GM19324 (cell line): ENCODE measurements around the gene TNFRSF14.

Experiments used
- ATAC-seq: cut with Tn5 transposase; IDR thresholded peaks from one replicate; pipeline ENCODE4 v1.9.1; 2021; ENCODE audit warnings: mild to moderate bottlenecking, moderate library complexity; ENCODE audit not compliant: unreplicated experiment, low FRiP score

TNFRSF14 gene

DNA sequence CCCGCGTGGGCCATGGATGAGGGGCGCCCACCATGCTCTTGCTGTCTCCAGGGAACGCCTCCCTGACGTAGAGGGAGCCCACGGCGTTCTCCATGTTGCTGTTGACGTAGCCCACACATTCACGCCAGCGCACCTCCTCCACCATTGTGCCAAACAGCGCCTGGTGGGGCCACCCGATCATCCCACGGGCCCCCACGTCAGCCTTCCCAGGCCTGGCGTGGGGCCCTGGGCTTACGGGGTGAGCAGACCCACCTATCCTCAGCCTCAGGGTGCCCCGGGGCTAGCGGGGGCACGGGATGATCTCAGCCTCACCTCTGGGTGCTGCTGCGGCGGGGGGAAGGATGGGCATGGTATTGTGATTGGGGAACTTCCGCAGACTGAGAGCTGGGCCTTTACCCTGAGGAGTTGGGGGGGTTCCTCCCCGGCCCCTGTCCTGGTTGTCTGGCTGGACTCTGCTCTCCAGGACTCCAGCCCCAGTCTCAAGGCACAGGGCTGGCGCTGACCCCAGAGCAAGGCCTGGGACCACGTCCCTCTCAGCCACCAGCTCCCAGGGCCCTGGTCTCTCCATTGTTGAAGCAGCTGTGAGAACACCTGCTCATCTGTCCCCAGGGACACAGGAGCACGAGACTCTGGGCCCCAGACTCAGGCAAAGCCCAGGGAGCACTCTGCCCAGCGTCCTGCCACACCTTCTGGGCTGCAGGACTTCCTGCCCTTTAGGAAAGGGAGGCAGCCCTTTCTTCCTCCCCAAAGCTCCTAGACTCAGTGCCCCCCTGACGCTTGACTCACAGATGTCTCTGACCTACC, 40.6 kb downstream of the TNFRSF14 start:
- ATAC-seq = no peak

DNA sequence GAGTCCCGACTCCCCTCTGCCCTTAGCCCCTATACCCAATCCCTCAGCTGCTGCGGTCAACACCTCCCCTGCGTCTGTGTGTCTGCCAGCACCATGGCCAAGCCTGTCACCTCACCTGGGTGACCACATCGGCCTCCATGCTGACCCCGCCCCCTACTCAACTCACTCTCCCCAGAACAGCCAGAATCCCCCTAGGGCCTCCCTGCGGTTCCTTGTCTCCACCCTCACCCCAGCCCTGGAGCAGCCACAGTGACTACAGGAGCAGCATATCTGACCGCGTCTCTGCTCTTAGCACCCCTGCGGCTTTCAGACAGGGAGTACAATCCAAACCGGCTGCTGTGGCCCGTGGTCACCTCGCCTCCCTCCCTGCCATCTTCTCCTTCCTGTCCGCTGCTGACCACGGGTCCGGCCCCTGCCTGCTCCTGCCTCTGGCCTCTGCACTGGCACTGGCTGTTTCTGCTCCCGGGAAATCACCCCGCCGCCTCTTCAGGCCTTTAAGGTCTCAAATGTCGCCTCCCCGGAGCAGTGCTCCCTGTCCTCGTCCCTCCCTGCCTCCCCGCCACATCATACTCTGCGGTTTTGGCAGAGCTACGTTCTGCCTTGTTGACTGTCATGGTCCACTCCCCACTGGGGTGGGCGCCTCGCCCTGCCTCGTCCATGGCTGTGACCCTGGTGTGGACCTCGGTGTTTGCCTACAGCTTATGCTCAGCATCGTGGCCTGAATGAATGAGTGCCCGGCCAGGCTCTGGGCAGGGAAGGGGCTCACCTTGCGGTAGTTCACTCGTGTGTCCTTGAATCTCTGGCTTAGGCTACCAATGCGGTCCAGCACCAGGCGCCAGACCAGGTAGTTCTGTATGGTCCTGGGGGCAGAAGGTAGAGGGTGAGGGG, 41.5 kb downstream of the TNFRSF14 start:
- no peak for ATAC-seq

DNA sequence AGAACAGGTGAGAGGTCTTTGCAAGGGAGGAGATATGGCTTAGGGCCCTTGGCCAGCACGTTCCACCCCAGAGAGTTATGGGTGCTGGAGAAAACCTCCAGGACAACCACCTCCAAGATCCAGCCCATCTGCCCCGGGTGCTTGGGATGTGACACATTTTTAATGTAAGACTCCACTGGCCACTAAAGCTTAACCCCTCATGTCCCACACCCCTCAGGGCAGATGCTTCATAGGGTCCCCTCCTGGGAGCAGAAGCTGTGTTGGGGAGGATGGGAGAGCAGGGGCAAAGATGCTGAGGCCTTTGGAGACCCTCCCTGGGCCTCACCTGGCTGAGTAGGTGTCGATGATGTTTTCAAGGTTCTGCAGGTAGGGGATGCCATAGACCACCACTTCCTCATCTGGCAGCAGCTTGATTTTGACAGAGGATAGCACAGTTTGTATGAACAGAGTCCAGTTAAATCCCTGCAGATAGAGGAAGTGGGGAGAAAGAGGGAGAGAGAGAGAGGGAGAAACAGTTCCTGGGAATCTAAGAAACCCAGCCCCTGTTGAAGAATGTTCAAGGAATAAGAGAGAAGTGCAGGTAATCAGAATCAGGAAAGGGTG, 42.3 kb downstream of the TNFRSF14 start:
- ATAC-seq = no peak

DNA sequence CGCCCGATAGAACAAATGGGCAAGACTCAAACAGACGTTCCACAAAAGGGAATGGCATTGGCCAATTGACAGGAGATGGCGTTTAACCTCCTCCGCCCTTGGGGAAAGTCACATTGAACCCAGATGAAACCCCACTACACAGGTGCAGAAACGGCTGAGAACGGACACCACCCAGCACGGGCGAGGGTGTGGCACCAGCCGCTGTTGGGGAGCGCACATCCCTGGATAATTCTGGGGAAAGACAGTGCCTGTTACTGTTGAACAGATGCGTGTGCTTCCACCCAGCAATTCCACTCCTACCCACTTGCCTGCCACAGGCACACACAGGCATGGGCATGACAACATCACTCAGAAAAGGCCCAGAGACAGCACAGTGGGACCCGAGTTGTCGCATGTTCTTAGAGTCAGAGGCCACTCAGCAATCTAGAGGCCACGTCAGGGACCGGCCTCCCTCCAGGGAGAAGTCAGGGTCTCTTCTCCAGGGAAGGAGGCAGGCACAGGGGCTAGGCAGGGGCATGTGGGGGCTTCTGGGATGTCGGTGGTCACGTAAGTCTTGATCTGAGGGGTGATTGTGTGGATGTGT, 45.6 kb downstream of the TNFRSF14 start:
- no peak for ATAC-seq

DNA sequence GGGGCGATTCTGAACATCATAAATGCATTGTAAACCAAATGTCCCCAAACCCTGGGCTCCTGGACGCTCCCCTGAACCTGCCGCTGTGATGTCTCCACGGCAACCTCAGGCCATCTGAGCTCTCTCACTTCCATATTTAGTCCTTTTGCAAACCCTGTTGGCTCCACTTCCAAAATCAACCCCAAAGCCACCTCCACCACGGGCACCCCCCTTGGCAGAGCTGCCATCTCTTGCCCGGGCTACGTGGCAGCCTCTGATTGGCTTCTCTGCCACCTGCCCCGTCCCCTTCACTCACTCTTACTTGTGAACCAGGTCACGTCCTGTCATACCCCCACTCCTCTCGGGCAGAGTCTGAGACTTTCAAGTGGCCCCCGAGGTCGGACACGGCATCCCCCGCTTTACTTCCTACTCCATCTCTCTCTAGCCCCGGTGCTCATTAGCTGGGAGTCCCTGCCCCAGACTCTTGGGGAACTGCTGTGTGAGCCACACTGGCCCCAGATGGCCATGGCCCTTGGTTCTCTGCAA, 46.2 kb downstream of the TNFRSF14 start:
- no peak for ATAC-seq

DNA sequence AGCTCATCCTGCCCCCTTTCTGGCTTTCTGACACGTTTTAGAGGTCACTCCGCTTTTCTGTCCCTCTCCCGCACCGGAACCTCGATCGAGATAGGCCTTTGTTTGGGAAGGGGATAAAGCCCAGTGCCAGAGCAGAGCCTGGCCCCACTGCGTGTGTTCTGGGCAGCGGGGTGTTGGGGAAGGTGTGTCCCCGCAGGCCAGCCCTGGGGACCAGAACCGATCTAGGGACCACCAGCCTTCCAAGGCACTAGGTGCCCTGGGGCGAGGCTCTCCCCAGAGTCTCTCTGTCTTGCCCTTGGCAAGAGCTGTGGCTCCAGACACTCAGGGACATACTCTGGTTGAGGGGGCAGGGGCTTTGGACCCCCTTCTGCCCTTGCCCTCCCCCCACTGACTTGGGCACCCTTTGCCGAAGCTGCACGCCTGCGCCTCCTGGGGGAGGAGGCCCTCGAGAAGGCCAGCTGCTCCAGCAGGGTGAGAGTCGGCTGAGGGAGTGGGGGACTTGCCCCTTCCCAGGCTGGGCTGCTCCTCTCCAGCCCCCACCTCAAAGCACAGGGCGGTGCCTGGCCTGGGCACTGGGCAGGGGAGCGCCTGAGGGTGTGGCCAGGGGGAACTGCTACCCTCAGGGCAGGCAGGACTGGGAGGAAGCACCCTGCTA, 46.8 kb downstream of the TNFRSF14 start:
- no peak for ATAC-seq

DNA sequence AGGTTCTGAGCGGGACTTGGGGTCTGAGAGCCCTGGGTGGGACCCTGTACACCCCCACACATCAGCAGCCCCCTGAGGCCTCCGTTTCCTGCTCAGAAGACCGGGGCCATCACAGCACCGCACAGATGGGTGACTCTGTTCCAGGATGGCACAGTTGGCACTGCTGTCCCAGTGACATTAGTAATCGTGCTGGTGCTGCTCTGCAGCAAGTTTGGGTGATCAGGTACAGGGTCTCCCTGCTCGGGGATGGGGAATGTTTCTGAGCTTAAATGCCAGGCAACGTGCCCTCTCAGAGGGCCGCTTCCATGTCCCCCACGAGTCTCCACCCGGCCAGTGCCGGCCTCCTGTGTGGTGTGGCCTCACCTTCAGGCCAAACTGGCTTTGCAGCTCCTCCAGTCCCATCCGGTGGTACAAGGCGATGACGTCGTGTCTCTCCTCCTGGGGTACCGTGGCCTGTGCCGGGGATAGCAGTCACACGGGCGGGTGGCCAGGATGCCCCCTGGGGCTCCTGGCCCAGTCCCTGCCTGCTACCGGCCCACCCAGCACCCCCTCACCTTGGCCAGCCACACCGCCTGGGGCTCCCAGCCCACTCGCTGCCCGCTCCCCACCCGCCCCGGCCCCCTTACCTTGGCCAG, 47.5 kb downstream of the TNFRSF14 start:
- ATAC-seq = no peak

DNA sequence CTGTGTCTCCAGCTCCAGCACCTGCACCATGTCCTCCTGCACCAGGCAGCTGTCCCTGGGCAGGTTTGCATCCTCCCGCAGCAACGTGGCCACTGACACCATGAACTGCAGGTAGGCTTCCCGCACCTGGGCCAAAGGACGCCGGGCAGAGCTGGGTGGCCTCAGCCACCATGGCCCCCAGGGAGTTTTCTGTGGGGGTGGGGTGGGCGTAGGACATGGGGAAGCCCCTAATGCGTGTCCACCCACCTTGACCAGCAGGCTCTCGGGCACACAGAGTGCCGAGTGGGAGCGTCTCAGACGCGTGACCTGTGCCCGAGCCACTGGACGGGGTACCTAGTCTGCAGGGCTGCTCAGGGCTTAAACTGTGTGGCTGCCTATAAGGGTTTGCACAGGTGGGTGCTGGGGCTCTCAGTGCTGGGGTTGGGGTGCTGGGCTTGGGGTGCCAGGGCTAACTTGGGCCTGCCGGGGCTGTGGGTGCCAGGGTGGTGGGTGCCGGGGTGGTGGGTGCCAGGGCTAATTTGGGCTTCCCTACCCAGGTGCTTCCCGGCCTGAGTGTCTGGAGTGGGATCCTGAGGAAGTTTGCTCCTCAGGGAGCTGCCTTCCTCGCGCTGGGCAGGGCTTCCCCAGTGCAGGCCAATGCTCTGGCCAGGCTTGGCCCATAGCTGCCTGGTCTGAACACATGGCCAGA, 48.1 kb downstream of the TNFRSF14 start:
- ATAC-seq = no peak

DNA sequence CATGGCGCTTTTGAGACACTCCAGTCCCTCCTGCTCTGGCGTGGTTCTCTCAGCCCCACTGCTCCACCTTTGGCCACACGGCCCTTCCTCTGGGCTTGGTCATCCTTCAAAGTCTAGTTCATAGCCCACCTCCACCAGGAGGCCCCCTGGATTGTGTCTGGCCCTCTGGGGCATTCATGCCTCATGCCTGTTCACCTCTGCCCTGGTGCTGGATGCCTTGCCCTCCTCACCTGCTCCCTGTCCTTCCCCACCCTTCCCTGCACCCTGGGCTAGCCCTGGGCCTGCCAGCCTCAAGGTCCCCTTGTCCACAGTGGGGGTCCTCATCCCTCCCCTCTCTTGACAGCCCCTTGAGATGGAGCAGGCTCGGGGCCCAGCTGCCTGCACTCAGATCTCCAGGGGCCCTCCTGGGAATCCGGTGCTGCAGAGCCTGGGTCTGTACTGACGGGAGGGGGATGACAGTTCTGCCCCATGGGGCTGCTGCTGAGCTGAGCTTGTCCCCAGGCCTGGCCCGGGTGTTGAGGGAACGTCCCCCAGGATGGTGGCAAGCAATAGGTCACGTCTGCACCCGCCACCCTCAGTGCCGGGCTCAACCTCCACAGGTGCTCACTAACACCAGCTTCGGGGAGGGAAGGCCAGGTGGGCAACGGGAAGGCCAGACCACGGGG, 48.8 kb downstream of the TNFRSF14 start:
- no peak for ATAC-seq

DNA sequence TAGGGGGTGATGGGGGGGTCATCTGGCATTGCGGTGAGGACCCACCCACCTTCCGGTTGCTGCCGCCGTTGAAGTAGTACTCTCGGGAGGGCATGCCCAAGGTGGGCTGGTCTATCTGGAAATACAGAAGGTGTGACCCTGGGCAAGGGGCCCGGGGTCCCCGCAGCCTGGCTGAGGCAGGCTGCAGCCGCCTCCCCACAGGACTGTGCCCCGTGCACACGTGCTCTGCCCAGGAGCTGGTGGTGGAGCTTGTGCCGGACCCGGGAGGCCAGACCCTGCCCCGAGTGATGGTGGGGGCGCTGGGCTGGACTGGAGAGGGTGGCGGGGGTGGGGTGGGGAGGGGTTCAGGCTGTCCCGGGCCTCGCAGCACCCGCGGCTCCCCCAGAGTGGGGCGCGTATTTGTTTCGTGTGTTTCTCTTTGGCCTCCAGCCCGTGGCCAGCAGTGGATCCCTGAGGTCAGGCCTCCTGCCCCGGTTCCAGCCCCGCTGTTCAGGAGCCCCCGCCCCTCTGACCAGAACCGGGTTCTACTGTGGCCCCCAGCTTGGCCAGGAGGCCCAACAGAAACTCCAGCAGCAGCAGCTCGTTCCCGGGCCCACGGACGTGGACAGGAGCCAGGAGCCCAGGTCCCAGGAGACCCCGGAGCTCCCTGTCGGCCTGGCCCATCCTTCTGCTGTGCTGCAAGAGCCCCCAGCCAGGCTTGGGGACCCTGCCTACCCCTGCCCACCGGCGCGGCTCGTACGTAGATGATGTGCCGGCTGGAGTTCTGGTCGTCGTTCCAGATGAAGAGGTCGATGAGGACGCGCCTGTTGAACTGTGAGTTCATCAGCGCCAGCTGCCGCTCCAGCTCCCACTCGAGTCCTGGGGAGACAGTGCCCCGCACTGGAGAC, 49.6 kb downstream of the TNFRSF14 start:
- no peak for ATAC-seq

DNA sequence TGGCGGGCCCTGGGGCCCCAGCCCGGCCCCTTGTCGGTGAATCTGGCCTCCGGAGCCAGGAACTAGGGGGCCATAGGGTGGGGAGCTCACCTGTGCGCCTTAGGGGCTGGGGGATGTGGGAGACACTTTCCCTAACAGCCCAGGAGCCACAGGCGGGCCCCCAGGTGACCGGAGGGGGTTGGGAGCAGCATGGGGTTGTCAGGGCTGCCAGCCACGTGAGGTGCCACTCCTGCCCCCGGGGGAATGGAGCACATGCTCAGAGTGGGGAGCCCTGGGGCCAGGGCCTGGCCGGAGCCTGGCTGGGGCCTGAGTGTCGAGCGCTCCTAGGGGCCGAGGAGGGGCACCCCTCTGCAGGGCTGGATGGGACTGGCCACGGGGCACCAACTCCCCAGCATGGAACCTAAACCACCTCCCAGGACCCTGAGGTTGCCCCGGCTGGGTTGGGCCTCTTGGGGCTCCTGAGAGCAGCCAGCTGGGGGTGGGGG, 50.3 kb downstream of the TNFRSF14 start:
- no peak for ATAC-seq

DNA sequence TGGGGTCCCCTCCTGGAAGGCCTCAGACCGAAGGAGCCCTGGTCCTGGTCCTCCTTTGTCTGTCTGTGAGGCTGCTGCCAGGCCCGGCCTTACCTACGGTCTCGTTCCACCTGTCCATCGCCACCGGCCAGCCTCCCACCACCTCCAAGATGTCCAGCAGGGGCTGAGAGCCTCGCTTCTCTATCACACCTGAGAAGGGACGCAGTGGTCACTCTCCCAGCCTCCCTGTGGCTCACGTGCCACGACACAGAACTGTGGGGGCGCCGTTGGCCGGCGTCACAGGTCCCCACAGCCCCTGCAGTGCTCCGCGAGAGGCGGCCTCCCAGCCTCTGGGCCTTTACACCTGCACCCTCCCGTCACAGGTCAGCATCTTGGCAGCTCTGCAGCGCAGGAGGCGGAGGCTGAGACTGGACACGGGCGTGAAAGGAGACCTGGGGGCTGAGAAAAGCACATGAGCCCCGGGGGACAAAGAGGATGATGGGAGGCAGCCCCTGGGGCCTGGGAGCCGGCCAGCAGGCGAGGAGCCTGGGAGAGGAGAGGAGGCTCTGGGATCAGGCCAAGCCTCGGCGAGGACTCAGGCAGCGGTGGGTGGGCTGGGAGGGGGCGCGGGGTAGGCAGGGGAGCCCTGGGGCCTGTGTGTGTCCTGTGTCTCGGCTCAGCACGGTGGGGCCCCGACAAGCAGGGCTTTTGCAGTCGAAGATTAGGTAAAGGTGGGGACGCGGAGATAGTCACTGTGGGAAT, 50.9 kb downstream of the TNFRSF14 start:
- no peak for ATAC-seq

DNA sequence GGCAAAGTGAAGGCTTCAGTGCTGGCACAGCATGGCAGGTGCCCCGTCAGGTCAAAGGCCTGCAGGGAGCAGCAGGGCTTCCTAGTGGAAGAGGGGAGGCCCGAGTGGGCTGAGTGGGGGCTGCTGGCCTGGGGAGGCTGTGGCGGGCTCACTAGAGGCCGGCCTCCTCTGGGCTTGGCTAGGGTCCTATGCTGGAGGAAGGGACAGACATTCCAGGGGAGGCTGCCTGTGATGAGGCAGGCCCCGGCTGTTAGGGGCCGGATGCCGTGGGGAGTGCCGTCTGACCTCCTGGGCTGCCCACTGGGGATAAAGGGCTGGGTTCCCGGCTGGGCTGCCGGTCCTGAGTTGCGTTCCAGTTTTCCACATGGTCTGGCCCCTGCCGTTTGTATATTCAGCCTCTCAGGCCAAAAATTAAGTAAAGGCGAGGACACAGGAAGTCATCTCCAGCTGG, 51.5 kb downstream of the TNFRSF14 start:
- no peak for ATAC-seq

DNA sequence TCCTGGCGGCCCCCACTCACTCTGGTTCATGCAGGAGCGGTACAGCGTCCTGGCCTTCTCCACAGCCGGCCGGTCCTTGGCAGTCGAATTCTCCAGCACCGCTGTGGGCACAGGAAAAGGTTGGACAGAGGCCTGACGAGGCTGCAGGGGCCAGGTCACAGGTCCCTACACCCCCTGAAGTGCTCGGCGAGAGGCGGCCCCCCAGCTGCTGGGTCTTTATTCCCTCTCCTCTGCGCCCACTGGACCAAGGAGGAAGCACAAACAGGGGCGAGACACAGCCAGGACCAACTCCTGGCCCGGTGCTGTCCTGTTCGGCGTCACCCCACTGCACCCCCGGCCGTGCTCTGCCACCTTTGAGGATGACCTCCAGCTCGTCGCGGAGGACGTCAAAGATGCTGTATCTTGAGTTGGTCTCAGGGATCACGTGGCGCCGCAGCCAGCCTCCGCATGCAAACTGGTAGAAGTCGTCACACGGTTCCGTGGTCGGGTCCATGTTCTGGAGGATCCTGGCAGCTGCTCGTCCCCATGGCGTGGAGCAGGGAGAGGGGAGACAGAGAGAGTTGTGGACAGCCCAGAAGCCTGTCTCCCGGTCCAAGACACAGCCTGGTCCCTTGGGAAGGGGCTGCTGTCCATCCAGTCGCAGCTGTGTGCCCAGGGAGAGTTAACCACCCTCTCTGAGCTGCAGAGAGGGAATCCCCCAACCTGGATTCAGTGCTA, 53.3 kb downstream of the TNFRSF14 start:
- ATAC-seq = no peak

DNA sequence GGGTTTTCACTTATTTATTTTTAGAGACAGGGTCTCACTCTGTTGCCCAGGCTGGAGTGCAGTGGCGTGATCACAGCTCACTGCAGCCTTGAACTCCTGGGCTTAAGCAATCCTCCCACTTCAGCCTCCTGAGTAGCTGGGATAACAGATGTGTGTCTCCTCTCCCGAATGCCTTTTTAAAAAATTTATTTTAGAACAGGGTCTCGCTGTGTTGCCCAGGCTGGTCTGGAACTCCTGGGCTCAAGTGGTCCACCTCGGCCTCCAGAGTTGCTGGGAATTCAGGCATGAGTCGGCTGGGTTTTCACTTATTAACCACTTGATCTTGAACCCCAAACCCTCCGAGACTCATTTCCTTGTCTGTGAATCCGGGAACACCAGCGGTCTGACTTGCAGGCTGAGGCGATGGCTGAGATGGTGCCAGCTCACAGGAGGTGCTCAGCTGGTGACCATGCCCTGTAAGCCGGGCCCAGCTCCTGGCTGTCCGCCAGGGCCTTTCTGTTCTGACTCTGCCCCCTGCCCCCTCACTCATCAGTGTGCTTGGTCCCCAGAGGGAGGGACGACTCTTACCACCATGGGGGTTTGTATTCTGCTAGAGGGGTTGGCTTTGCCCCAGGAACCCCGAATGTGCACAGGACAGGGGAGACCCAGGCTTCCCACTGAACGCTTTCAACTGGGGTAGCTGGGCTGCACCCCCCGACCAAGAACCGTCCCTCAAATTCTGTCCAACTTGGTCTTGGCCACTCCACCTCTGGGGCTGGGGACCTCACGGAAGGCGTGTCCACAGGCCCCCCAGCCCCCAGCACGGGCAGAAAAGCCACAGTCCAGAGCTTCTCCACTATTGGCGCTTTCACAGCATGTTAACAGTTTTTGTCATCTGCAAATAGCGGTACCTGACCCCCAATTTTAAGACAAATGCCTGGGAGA, 54.1 kb downstream of the TNFRSF14 start:
- no peak for ATAC-seq
